Keratinocyte (primary cell): Measurements from ENCODE around the gene CC2D2B. TPM values are rescaled to one million over a fixed set of nuclear protein-coding genes. Genes with fewer than 3 reads are reported as not detected.

Experiments
- DNase-seq: peaks from one replicate; pipeline ENCODE4 v3.0.0-alpha.2; 2011; ENCODE audit warnings: low read depth, missing footprints, low spot score
- FAIRE-seq: peaks from 2 replicates; lab custom pipeline; 2011; peaks lifted over from hg19 to GRCh38; lab: Jason Lieb, UNC
- H2AFZ ChIP-seq: 2 replicates; pipeline ENCODE4 v1.6.0; 2012; ENCODE audit warnings: low read length, control low read depth, inconsistent platforms; ENCODE audit not compliant: control insufficient read depth
- H3K27ac ChIP-seq: 2 replicates; pipeline ENCODE4 v1.5.1; 2011; ENCODE audit warnings: low read length; ENCODE audit not compliant: control insufficient read depth, insufficient read depth
- H3K27me3 ChIP-seq: 3 replicates; pipeline ENCODE4 v1.6.0; 2011; ENCODE audit warnings: low read length; ENCODE audit not compliant: control insufficient read depth, insufficient read depth; ENCODE audit errors: extremely low read depth
- H3K36me3 ChIP-seq, 2 experiments: 2 replicates in 1 of 2; 3 replicates in 1 of 2; pipeline ENCODE4 v1.5.1; 2011; ENCODE audit warnings: low read length in 2 of 2, mild to moderate bottlenecking in 1 of 2; ENCODE audit not compliant: control insufficient read depth in 2 of 2, insufficient read depth in 2 of 2; ENCODE audit errors: extremely low read depth in 1 of 2
- H3K4me1 ChIP-seq: 3 replicates; pipeline ENCODE4 v1.5.1; 2011; ENCODE audit warnings: low read length; ENCODE audit not compliant: control insufficient read depth, insufficient read depth; ENCODE audit errors: extremely low read depth
- H3K4me2 ChIP-seq: 3 replicates; pipeline ENCODE4 v1.6.0; 2011; ENCODE audit warnings: low read depth, low read length; ENCODE audit not compliant: control insufficient read depth, insufficient read depth; ENCODE audit errors: extremely low read depth
- H3K4me3 ChIP-seq, 3 experiments: fragments of 200-600 bp in 1 of 3; sonication (generic) in 1 of 3; 2 replicates in 2 of 3; 3 replicates in 1 of 3; pipeline ENCODE4 v1.5.1; 2011 to 2016; ENCODE audit warnings: low read length in 3 of 3, mild to moderate bottlenecking in 3 of 3, control low read depth in 2 of 3, inconsistent platforms in 1 of 3, low read depth in 1 of 3, mixed read lengths in 1 of 3, mixed run types in 1 of 3, moderate library complexity in 1 of 3; ENCODE audit not compliant: control insufficient read depth in 2 of 3, insufficient read depth in 2 of 3; ENCODE audit errors: extremely low read depth in 1 of 3
- H3K79me2 ChIP-seq: 2 replicates; pipeline ENCODE4 v1.6.0; 2012; ENCODE audit warnings: low read length; ENCODE audit not compliant: control insufficient read depth, insufficient read depth
- H3K9ac ChIP-seq: 3 replicates; pipeline ENCODE4 v1.6.0; 2011; ENCODE audit warnings: low read length; ENCODE audit not compliant: control insufficient read depth, insufficient read depth; ENCODE audit errors: extremely low read depth
- H3K9me1 ChIP-seq: 3 replicates; pipeline ENCODE4 v1.6.0; 2011; ENCODE audit warnings: low read length; ENCODE audit not compliant: control insufficient read depth, insufficient read depth; ENCODE audit errors: extremely low read depth
- H3K9me3 ChIP-seq: 2 replicates; pipeline ENCODE4 v1.5.1; 2012; ENCODE audit warnings: low read depth, low read length; ENCODE audit not compliant: control insufficient read depth
- H4K20me1 ChIP-seq: 3 replicates; pipeline ENCODE4 v1.6.0; 2011; ENCODE audit warnings: low read length; ENCODE audit not compliant: control insufficient read depth, insufficient read depth; ENCODE audit errors: extremely low read depth
- CTCF ChIP-seq, 3 experiments: IDR thresholded peaks in 1 of 3; conservative IDR thresholded peaks in 1 of 3; optimal IDR thresholded peaks in 1 of 3; 2 replicates in 2 of 3; 3 replicates in 1 of 3; pipeline versions ENCODE3 to v1.5.1; 2011; ENCODE audit warnings: low read length in 3 of 3, mild to moderate bottlenecking in 3 of 3, moderate library complexity in 2 of 3, control low read depth in 1 of 3, inconsistent platforms in 1 of 3; ENCODE audit not compliant: insufficient read depth in 2 of 3; ENCODE audit errors: extremely low read depth in 1 of 3
- EZH2 ChIP-seq: IDR thresholded peaks from one replicate; pipeline ENCODE4 v1.6.1; 2012; ENCODE audit warnings: inconsistent platforms, mild to moderate bottlenecking, low read length, moderate library complexity
- dilution Hi-C: fragments of 300-500 bp; cut with MboI; formaldehyde crosslinking; loops from one replicate; pipeline ENCODE4 v1.7.0; 2020; ENCODE audit warnings: low sequenced_read_pairs; ENCODE audit not compliant: extremely low pct_ligation_motif_present
- polyA plus RNA-seq, 5 experiments: library from polyadenylated mRNA; depleted of rRNA in 3 of 5; stranded (reverse) in 3 of 5; stranded (forward) in 1 of 5; unstranded in 1 of 5; fragments of >200 nt; gene quantifications; 1 replicate in 1 of 5; 2 replicates in 3 of 5; 3 replicates in 1 of 5; pipeline versions ENCODE4 v1.2.1 to v1.2.3, GENCODE V29; 2011 to 2012; ENCODE audit warnings: missing spikeins in 2 of 5, low read depth in 1 of 5, low replicate concordance in 1 of 5

The CC2D2B gene
- polyA plus RNA-seq, 1 donor (not counting 4 experiments of a cell fraction or from before 2014, with no cell fraction given): 0.10 TPM

- Histone ChIP-seq H3K9me3 (no peaks in the 10 kb centered on the region), H3K9ac (no peak overlapping the region), H3K79me2 (no peaks in the 10 kb centered on the region), H3K4me3 (no peak overlapping the region), H2AFZ (no peak overlapping the region), H3K9me1 (no peaks in the 10 kb centered on the region), H4K20me1 (no peaks in the 10 kb centered on the region), H3K4me1 (no peaks in the 10 kb centered on the region), H3K4me2 (no peak overlapping the region), H3K36me3 (no peaks in the 10 kb centered on the region), H3K27ac (no peak overlapping the region), H3K27me3 (no peaks in the 10 kb centered on the region)
- FAIRE-seq (no peak), DNase-seq (no peak)
- dilution Hi-C loops: no loop called here
- TF ChIP-seq CTCF (optimal IDR thresholded peaks at IDR 0.05 in 1 of 3, IDR thresholded peaks at IDR 0.05 in 1 of 3, conservative IDR thresholded peaks at IDR 0.05 in 1 of 3; ENCODE audit: extremely low read depth in 1 of 3, insufficient read depth in 2 of 3, low read length in 3 of 3): no peak
- no peak for TF ChIP-seq EZH2
These were observed 39.9 kb upstream of the CC2D2B start for GRCh38 chr10:95867866-95868265.

GRCh38 chr10:95872158-95872711, 35.5 kb upstream of the CC2D2B start:
- H3K9me3 ChIP-seq: no peaks in the 10 kb centered on the region
- H3K79me2 ChIP-seq: no peaks in the 10 kb centered on the region
- FAIRE-seq: no peak
- H3K36me3 ChIP-seq: no peaks in the 10 kb centered on the region
- no peak overlapping the region for H3K9ac ChIP-seq
- H3K4me2 ChIP-seq: no peak overlapping the region
- H3K27ac ChIP-seq: no peak overlapping the region
- no peak overlapping the region for H2AFZ ChIP-seq
- H3K9me1 ChIP-seq: no peaks in the 10 kb centered on the region
- H4K20me1 ChIP-seq: no peaks in the 10 kb centered on the region
- no peaks in the 10 kb centered on the region for H3K4me1 ChIP-seq
- H3K27me3 ChIP-seq: no peaks in the 10 kb centered on the region
- TF ChIP-seq EZH2 (no peak), CTCF (optimal IDR thresholded peaks at IDR 0.05 in 1 of 3, IDR thresholded peaks at IDR 0.05 in 1 of 3, conservative IDR thresholded peaks at IDR 0.05 in 1 of 3; ENCODE audit: extremely low read depth in 1 of 3, insufficient read depth in 2 of 3, low read length in 3 of 3) (no peak)
- DNase-seq: no peak
- H3K4me3 ChIP-seq: no peak overlapping the region
- dilution Hi-C loops: no loop called here
